Endothelial cell of umbilical vein (primary cell): Measurements from ENCODE around the gene THAP4. TPM values are rescaled to one million over a fixed set of nuclear protein-coding genes. Genes with fewer than 3 reads are reported as not detected.

ENCODE experiments used
- BruUV-seq: library from RNA; stranded (reverse); fragments of 400-500 nt; replicated peaks from 2 replicates; lab custom pipeline; 2021; lab: Mats Ljungman, UMichigan
- CTCF ChIA-PET: fragments of 300-600, 350-600 bp; sonication (Branson Sonifier 250); formaldehyde crosslinking; loops from one replicate; lab custom pipeline; 2021; ENCODE audit warnings: antibody characterized with exemption, inconsistent platforms; lab: Charles Lee
- POLR2A ChIA-PET: fragments of 300-600, 350-600 bp; sonication (Branson Sonifier 250); formaldehyde crosslinking; loops from one replicate; lab custom pipeline; 2021; ENCODE audit warnings: antibody characterized with exemption, inconsistent platforms; lab: Charles Lee
- DNase-seq: peaks from one replicate; pipeline ENCODE4 v3.0.0-alpha.2; 2011; ENCODE audit warnings: low read depth, low spot score
- FAIRE-seq: peaks from 2 replicates; lab custom pipeline; 2011; peaks lifted over from hg19 to GRCh38; lab: Jason Lieb, UNC
- H2AFZ ChIP-seq: 2 replicates; pipeline ENCODE4 v1.6.0; 2012; ENCODE audit warnings: low read depth, low read length, control low read depth, inconsistent platforms
- H3K27ac ChIP-seq: 2 replicates; pipeline ENCODE4 v1.5.1; 2011; ENCODE audit warnings: low read depth, mild to moderate bottlenecking, control low read depth, low read length, moderate library complexity; ENCODE audit not compliant: insufficient read depth
- H3K27me3 ChIP-seq, 2 experiments: 2 replicates each; pipeline versions ENCODE4 v1.6.0 to v1.6.1; 2011; ENCODE audit warnings: low read length in 2 of 2, mixed read lengths in 1 of 2; ENCODE audit not compliant: control insufficient read depth in 2 of 2, insufficient read depth in 2 of 2
- H3K36me3 ChIP-seq, 2 experiments: 2 replicates in 1 of 2; 3 replicates in 1 of 2; pipeline ENCODE4 v1.5.1; 2011; ENCODE audit warnings: low read length in 2 of 2, mild to moderate bottlenecking in 1 of 2, moderate library complexity in 1 of 2; ENCODE audit not compliant: control insufficient read depth in 2 of 2, insufficient read depth in 2 of 2; ENCODE audit errors: extremely low read depth in 1 of 2
- H3K4me1 ChIP-seq: 3 replicates; pipeline ENCODE4 v1.5.1; 2011; ENCODE audit warnings: mild to moderate bottlenecking, low read length; ENCODE audit not compliant: control insufficient read depth, insufficient read depth; ENCODE audit errors: extremely low read depth
- H3K4me2 ChIP-seq: 2 replicates; pipeline ENCODE4 v1.6.1; 2011; ENCODE audit warnings: low read length, control low read depth, mixed read lengths; ENCODE audit not compliant: insufficient read depth
- H3K4me3 ChIP-seq, 3 experiments: fragments of 200-600 bp in 1 of 3; sonication (generic), shearing (Covaris generic) in 1 of 3; replicated peaks in 1 of 3; 2 replicates each; pipeline ENCODE4 v1.5.1; 2011 to 2016; ENCODE audit warnings: control low read depth in 3 of 3, low read length in 3 of 3, mild to moderate bottlenecking in 2 of 3, inconsistent platforms in 1 of 3, low read depth in 1 of 3, moderate library complexity in 1 of 3; ENCODE audit not compliant: insufficient read depth in 1 of 3
- H3K79me2 ChIP-seq: 2 replicates; pipeline ENCODE4 v1.6.0; 2012; ENCODE audit warnings: low read length, inconsistent platforms; ENCODE audit not compliant: control insufficient read depth, insufficient read depth
- H3K9ac ChIP-seq: replicated peaks from 2 replicates; pipeline ENCODE3; 2011; ENCODE audit warnings: low read length, control low read depth; ENCODE audit not compliant: insufficient read depth; ENCODE audit errors: extremely low read depth
- H3K9me1 ChIP-seq: replicated peaks from 3 replicates; pipeline ENCODE4 v1.6.0; 2011; ENCODE audit warnings: mild to moderate bottlenecking, low read length; ENCODE audit not compliant: control insufficient read depth, insufficient read depth; ENCODE audit errors: extremely low read depth
- H3K9me3 ChIP-seq: replicated peaks from 2 replicates; pipeline ENCODE4 v1.5.1; 2012; ENCODE audit warnings: low read length, inconsistent platforms; ENCODE audit not compliant: control insufficient read depth, insufficient read depth
- H4K20me1 ChIP-seq: replicated peaks from 2 replicates; pipeline ENCODE3; 2011; ENCODE audit warnings: mild to moderate bottlenecking, low read length; ENCODE audit not compliant: control insufficient read depth, insufficient read depth; ENCODE audit errors: extremely low read depth
- EZH2 ChIP-seq: IDR thresholded peaks from 2 replicates; pipeline ENCODE4 v1.6.1; 2012; ENCODE audit warnings: borderline replicate concordance, low read depth, mild to moderate bottlenecking, moderate library complexity, low read length, inconsistent platforms; ENCODE audit not compliant: severe bottlenecking
- FOS ChIP-seq: IDR thresholded peaks from 2 replicates; pipeline ENCODE4 v1.6.1; 2011; ENCODE audit warnings: mild to moderate bottlenecking, low read length, moderate library complexity, borderline replicate concordance; ENCODE audit not compliant: insufficient read depth
- GATA2 ChIP-seq: IDR thresholded peaks from 2 replicates; pipeline ENCODE4 v1.7.0; 2011; ENCODE audit warnings: low read depth, mild to moderate bottlenecking, moderate library complexity, mixed read lengths, low read length; ENCODE audit not compliant: insufficient read length, insufficient read depth
- JUN ChIP-seq: IDR thresholded peaks from 2 replicates; pipeline ENCODE4 v1.6.1; 2011; ENCODE audit warnings: borderline replicate concordance, low read depth; ENCODE audit not compliant: insufficient read length, insufficient read depth
- MAX ChIP-seq: IDR thresholded peaks from 2 replicates; pipeline ENCODE4 v1.6.1; 2011; ENCODE audit not compliant: insufficient read depth, insufficient read length
- MYC ChIP-seq: IDR thresholded peaks from one replicate; pipeline ENCODE4 v1.6.1; 2011; ENCODE audit warnings: mild to moderate bottlenecking, low read depth, low read length
- POLR2A ChIP-seq: IDR thresholded peaks from 2 replicates; pipeline ENCODE4 v1.6.1; 2012; ENCODE audit warnings: low read depth, mild to moderate bottlenecking, control low read depth, low read length
- POLR2AphosphoS5 ChIP-seq: IDR thresholded peaks from 2 replicates; pipeline ENCODE4 v1.6.1; 2012; ENCODE audit warnings: low read depth, mild to moderate bottlenecking, control low read depth, low read length, moderate library complexity; ENCODE audit not compliant: insufficient read depth
- dilution Hi-C: fragments of 300-500 bp; cut with MboI; formaldehyde crosslinking; loops from one replicate; pipeline ENCODE4 v1.15.0; 2019; ENCODE audit warnings: low sequenced_read_pairs; ENCODE audit not compliant: extremely low pct_ligation_motif_present
- intact Hi-C: fragments of 100-400 bp; cut with micrococcal nuclease; formaldehyde crosslinking; loops from one replicate; pipeline ENCODE4 v1.10.0; 2022
- polyA plus RNA-seq, 4 experiments: library from polyadenylated mRNA; depleted of rRNA in 3 of 4; stranded (reverse) in 3 of 4; unstranded in 1 of 4; fragments of >200 nt; gene quantifications; 2 replicates each; pipeline versions ENCODE4 v1.2.1 to v1.2.3, GENCODE V29; 2011 to 2012; ENCODE audit warnings: missing spikeins in 1 of 4
- total RNA-seq: library from RNA; stranded (reverse); gene quantifications from 2 replicates; pipeline ENCODE4 v1.2.3, GENCODE V29; 2021
- TF ChIP-seq, protein P1 (sequence below), 2 donors: IDR thresholded peaks; 1 replicate in 1 of 2; 2 replicates in 1 of 2; pipeline ENCODE4 v1.5.1; 2011; ENCODE audit warnings: low read length in 2 of 2, mild to moderate bottlenecking in 2 of 2, moderate library complexity in 2 of 2, control low read depth in 1 of 2, inconsistent platforms in 1 of 2, low read depth in 1 of 2; ENCODE audit not compliant: insufficient read depth in 1 of 2; ENCODE audit errors: extremely low read depth in 1 of 2

Gene THAP4
- total and polyA plus RNA-seq, 2 donors (not counting 3 experiments of a cell fraction or from before 2014, with no cell fraction given), result 45.4 to 47.4 TPM

GRCh38 chr2:241584436-241584835, 52.5 kb downstream of the THAP4 start:
- Histone ChIP-seq H2AFZ (no peak overlapping the region), H3K36me3 (peaks cover 5 to 11% of the 10 kb centered on the region in 2 experiments), H3K4me2 (no peak overlapping the region), H3K27me3 (no peaks in the 10 kb centered on the region), H3K27ac (no peak overlapping the region), H3K9ac (no peak overlapping the region), H3K79me2 (no peaks in the 10 kb centered on the region), H3K4me3 (no peak overlapping the region), H3K9me1 (no peaks in the 10 kb centered on the region), H3K4me1 (no peaks in the 10 kb centered on the region), H4K20me1 (no peaks in the 10 kb centered on the region), H3K9me3 (peaks cover 2% of the 10 kb centered on the region)
- ChIA-PET CTCF (no interaction called here), POLR2A (no interaction called here)
- no peak for FAIRE-seq
- intact Hi-C loops, result no loop called here
- dilution Hi-C loops, result no loop called here
- TF ChIP-seq FOS (no peak), POLR2A (no peak), MAX (no peak)
- TF ChIP-seq, protein P1, sequence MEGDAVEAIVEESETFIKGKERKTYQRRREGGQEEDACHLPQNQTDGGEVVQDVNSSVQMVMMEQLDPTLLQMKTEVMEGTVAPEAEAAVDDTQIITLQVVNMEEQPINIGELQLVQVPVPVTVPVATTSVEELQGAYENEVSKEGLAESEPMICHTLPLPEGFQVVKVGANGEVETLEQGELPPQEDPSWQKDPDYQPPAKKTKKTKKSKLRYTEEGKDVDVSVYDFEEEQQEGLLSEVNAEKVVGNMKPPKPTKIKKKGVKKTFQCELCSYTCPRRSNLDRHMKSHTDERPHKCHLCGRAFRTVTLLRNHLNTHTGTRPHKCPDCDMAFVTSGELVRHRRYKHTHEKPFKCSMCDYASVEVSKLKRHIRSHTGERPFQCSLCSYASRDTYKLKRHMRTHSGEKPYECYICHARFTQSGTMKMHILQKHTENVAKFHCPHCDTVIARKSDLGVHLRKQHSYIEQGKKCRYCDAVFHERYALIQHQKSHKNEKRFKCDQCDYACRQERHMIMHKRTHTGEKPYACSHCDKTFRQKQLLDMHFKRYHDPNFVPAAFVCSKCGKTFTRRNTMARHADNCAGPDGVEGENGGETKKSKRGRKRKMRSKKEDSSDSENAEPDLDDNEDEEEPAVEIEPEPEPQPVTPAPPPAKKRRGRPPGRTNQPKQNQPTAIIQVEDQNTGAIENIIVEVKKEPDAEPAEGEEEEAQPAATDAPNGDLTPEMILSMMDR (IDR thresholded peaks at IDR 0.05; ENCODE audit: extremely low read depth in 1 of 2, insufficient read depth in 1 of 2, low read depth in 1 of 2, low read length in 2 of 2), result no peak
- no peak for DNase-seq
- BruUV-seq, result no TSS peak

DNA sequence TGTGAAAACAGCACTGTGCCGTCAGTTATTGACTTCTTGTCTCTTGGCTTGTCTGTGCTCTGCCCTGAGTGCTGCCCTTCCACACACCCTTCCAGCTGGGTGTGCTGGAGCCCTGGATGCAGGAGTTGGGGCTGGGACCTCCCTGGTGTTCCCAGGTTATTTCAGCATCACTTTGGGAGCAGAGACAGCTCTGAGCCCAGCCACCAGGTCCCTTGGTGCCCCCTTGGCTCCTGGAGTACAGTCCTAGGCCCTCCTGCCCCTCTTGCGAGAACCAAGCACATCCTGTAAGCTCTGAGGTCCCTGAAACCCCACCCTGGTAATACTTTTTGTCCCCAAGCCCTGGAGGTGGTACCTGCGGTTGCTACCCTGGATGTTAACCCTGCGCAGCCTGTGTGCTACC, 54.2 kb downstream of the THAP4 start:
- no peak for FAIRE-seq

More for the DNA sequence above, 54.2 kb downstream of the THAP4 start:
- no peaks in the 10 kb centered on the region for H3K27me3 ChIP-seq
- TF ChIP-seq, protein P1 (IDR thresholded peaks at IDR 0.05; ENCODE audit: extremely low read depth in 1 of 2, insufficient read depth in 1 of 2, low read depth in 1 of 2, low read length in 2 of 2), result no peak
- no peak for TF ChIP-seq POLR2AphosphoS5
- no peak for TF ChIP-seq JUN
- TF ChIP-seq MYC, result no peak
- TF ChIP-seq EZH2, result no peak
- no peak for TF ChIP-seq FOS
- no peak for TF ChIP-seq MAX
- TF ChIP-seq GATA2, result no peak
- no peak for TF ChIP-seq POLR2A
- intact Hi-C loops (no loop called here), dilution Hi-C loops (no loop called here)
- H3K4me2 ChIP-seq, result no peak overlapping the region
- no peak overlapping the region for H2AFZ ChIP-seq
- H3K4me1 ChIP-seq, result no peaks in the 10 kb centered on the region
- no peaks in the 10 kb centered on the region for H4K20me1 ChIP-seq
- no peak overlapping the region for H3K27ac ChIP-seq
- H3K9ac ChIP-seq, result no peak overlapping the region
- no peaks in the 10 kb centered on the region for H3K9me1 ChIP-seq
- ChIA-PET CTCF (no interaction called here), POLR2A (no interaction called here)
- H3K9me3 ChIP-seq, result peaks cover 2% of the 10 kb centered on the region
- H3K79me2 ChIP-seq, result no peaks in the 10 kb centered on the region
- BruUV-seq, result no TSS peak
- no peak for DNase-seq
- peaks cover 2 to 11% of the 10 kb centered on the region in 2 experiments for H3K36me3 ChIP-seq
- H3K4me3 ChIP-seq, result no peak overlapping the region
